T-helper 22 cell (primary cell): ENCODE results near the gene GPN1.
"Not testable (repeated sequence)": the region's sequence is repeated elsewhere in the genome, so short reads cannot be mapped to it uniquely, and the experiment has no call there.

Experiments
- DNase-seq: peaks from one replicate; pipeline ENCODE4 v3.0.0-alpha.2; 2020; ENCODE audit warnings: low read depth

Gene GPN1

GRCh38 chr2:27627963-27628766 lies 685 bp upstream of the GPN1 start:
- DNase-seq, result no peak

GRCh38 chr2:27630257-27630656 lies 1.4 kb downstream of the GPN1 start:
- not testable (repeated sequence) for DNase-seq

GRCh38 chr2:27634291-27634690 lies 5.4 kb downstream of the GPN1 start:
- no peak for DNase-seq

DNA sequence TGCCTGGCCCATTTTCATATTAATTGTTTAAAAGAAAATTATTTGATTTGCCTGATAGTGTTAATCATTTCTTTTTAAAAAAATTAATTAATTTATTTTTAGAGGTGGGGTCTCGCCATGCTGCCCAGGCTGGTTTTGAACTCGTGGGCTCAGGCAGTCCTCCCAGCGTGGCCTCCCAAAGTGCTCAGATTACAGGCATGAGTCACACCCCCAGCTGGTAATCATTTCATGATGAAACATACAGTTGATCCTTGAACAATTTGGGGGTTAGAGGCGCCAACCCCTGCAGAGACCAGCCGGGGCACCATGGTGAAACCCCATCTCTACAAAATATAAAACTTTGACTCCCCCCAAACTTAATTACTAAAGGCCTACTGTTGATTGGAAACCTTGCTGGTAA lies 7.9 kb downstream of the GPN1 start:
- DNase-seq, result no peak

- no peak for DNase-seq
Observed at GRCh38 chr2:27638037-27638637, 9.3 kb downstream of the GPN1 start.

DNA sequence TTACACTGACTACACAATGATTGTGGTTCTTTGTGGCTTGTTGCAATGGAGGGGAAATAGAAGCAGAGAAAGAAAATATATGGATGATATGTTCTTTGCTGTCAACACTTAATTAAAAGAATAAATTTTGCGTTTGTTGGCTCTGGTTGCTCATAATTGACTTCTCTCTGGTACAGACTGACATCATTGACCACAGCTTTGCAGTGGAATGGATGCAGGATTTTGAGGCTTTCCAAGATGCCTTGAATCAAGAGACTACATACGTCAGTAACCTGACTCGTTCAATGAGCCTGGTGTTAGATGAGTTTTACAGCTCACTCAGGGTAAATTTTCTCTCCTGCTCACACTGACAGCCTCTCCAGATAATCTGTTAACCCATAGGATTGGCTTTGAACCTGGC lies 9.9 kb downstream of the GPN1 start:
- no peak for DNase-seq

- no peak for DNase-seq
Observed at GRCh38 chr2:27640722-27641245, 11.9 kb downstream of the GPN1 start.

- DNase-seq, result no peak
Observed at GRCh38 chr2:27645197-27645596, 16.3 kb downstream of the GPN1 start.

- DNase-seq, result no peak
Observed at GRCh38 chr2:27647289-27647688, 18.4 kb downstream of the GPN1 start.

DNA sequence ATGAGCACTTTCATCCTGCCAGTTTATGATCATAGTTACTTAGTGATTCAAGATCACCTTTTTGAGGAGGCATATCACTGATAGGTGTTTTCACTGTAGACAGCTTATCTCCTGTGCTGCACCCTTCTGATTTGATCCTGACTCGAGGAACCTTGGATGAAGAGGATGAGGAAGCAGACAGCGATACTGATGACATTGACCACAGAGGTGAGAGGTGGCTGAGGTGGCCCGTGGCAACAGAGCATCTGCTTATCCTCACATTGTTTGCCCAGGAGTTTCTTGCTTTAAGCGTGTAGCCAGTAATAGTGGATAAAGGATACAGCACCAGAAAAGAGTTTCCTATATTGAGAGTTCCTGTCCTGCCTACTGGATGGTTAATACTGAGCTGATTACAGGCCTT lies 18.9 kb downstream of the GPN1 start:
- no peak for DNase-seq

- DNase-seq, result no peak
Observed at GRCh38 chr2:27651056-27651455, 22.2 kb downstream of the GPN1 start.

DNA sequence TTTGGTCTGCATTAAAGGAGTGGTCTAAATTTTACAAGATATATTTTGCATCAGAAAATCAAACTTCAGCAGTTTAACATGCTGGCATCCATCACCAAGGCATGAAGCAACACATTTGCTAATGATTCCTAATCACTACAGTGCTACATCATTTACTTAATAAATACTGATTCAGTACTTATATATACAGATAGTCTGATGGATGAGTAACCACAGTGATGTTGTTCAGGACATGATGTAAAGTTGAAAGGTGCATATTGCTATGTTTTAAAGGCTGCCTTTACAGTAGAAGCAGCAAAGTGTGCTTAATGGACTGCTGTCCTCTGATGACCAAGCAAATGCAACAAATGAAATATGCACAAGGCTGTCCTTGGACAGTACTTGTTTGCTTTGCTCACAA lies 23.5 kb downstream of the GPN1 start:
- no peak for DNase-seq

- no peak for DNase-seq
Observed at GRCh38 chr2:27652790-27653189, 23.9 kb downstream of the GPN1 start.

DNA sequence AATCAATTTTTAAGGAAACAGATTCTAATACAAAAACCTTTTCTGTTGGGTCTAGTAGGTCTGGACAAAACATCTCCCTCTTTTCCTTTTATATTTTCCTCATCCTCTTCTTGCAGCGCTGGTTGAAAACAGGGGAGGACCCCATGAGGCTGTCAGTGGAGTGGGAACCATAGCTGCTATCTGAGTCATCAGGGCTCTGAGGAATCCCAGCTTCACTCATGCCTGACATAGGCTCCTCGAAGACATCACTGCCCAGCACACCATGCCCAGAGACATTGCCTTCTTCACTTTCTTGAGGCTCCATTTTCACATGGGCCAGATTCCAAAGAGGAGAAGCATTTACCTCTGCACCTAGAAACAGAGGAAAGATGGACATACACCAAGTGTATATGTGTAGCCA lies 24.5 kb downstream of the GPN1 start:
- no peak for DNase-seq

GRCh38 chr2:27655155-27655951 lies 26.5 kb downstream of the GPN1 start:
- DNase-seq, result no peak

GRCh38 chr2:27661371-27661770 lies 32.5 kb downstream of the GPN1 start:
- no peak for DNase-seq

DNA sequence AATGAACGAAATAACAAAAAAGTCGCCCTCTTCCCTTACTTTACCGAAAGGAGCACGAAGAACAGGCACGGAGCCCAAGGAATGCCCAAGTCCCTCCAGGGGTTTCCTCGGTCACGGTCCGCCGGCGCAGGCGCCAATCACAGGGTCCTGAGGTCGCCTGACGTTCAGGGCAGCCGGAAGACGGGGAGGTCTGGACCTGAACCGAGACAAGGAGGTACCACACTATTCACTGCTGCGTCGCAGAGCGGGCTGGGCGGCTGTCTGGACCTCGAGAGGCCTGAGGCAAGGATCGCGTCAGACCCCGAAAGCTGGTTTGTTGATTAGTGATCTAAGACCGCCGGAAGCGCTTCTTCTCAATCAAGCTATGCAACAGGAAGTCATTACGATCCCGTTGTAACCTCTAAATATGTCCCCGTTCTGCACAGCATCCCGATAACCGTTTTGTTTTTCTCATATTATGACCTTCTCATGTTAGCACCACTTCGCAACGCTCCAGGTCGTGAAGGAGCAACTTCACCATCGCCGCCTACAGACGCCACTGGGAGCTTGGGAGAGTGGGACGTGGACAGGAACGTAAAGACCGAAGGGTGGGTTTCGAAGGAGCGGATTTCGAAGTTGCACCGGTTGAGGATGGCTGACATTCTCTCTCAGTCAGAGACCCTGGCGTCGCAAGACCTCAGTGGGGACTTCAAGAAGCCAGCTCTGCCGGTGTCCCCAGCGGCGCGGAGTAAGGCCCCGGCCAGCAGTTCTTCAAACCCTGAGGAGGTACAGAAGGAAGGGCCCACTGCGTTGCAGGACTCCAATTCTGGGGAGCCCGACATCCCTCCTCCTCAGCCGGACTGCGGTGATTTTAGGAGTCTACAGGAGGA lies 34.7 kb downstream of the GPN1 start, which contains the start of the genes SLC4A1AP and SUPT7L:
TSS of gene SLC4A1AP (plus strand) at position 605 of the 869 bp plus-strand sequence. CDS start at position 631, 26 bp downstream.
TSS of gene SUPT7L (minus strand) at position 330 of the 869 bp plus-strand sequence. CDS start 1,422 bp downstream, outside the sequence.
- DNase-seq, result peak; percentile 56

- no peak for DNase-seq
Observed at GRCh38 chr2:27664154-27664574, 35.3 kb downstream of the GPN1 start.

- no peak for DNase-seq
Observed at GRCh38 chr2:27664622-27665363, 35.9 kb downstream of the GPN1 start.

DNA sequence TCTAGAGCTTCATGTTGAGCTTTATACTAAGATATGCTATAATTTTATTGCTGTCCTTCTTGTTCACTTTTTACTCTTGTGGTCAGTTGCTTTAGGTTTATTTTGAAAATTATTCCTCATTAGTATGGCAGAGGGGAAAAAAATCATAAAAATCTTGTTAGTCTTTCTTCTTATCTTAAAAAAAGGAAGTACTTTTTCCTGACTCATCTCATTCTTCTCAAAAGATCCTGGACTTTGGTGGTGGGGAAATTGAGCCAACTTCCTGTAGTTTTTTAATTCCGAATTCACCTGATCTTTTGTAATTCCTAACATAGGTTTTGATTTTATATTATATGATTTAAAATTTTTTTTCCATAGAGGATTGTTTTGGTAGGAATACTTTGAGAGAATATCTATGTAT lies 38.6 kb downstream of the GPN1 start:
- DNase-seq, result no peak

DNA sequence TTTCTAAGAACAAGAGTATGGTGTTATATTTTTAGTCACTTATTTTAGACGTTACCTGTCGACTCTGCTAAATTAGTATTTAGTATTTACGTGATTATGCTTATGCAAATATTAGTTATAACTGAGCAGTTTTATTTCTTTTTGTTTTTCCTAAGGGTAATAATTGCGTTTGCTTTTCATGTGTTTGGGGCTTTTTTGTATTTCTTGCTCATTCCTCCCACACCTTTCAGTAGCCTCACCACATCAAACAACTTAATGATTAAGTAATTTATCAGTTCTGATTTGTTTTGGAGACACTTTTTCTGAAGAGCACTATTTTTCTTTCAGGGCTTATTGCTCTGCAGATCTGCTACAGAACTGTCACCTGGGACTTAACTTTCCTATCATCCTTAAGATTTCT lies 42.4 kb downstream of the GPN1 start:
- no peak for DNase-seq
